SK-N-SH (cell line): ENCODE data around the gene MGRN1. TPM values are rescaled to one million over a fixed set of nuclear protein-coding genes. Genes with fewer than 3 reads are reported as not detected.

Source experiments
- CTCF ChIA-PET: fragments of 300-600, 350-600 bp; formaldehyde crosslinking; extraction: SDS; loops from one replicate; lab custom pipeline; 2021; lab: Yijun Ruan, JAX
- POLR2A ChIA-PET: fragments of 350-600 bp; sonication (Branson Sonifier 250); formaldehyde crosslinking; extraction: SDS; loops from one replicate; lab custom pipeline; 2020; ENCODE audit warnings: antibody characterized with exemption, inconsistent platforms; lab: Yijun Ruan, JAX
- DNase-seq: peaks from one replicate; pipeline ENCODE4 v3.0.0; 2012
- H2AFZ ChIP-seq: fragments of 200-600 bp; sonication (generic); 2 replicates; pipeline ENCODE4 v1.8.1; 2016; ENCODE audit warnings: antibody characterized with exemption, mild to moderate bottlenecking, low read depth
- H3F3A ChIP-seq: fragments of 200-600 bp; sonication (generic); replicated peaks from 2 replicates; pipeline ENCODE3; 2016; ENCODE audit warnings: antibody characterized with exemption, mild to moderate bottlenecking; ENCODE audit not compliant: insufficient read depth
- H3K27ac ChIP-seq, 2 experiments: fragments of 200-500 bp in 1 of 2; fragments of 200-600 bp in 1 of 2; sonication (Bioruptor generic) in 1 of 2; sonication (generic), shearing (Covaris generic) in 1 of 2; 2 replicates each; pipeline versions ENCODE4 v1.5.1 to v1.6.1; 2014 to 2016; ENCODE audit warnings: low read depth in 2 of 2, inconsistent platforms in 1 of 2, low read length in 1 of 2, mild to moderate bottlenecking in 1 of 2, mixed read lengths in 1 of 2
- H3K27me3 ChIP-seq: fragments of 200-600 bp; sonication (generic), shearing (Covaris generic); 2 replicates; pipeline ENCODE4 v1.6.1; 2016; ENCODE audit warnings: mixed run types; ENCODE audit not compliant: insufficient read depth
- H3K36me3 ChIP-seq, 2 experiments: fragments of 200-500 bp in 1 of 2; fragments of 200-600 bp in 1 of 2; sonication (Bioruptor generic) in 1 of 2; sonication (generic) in 1 of 2; replicated peaks in 1 of 2; 2 replicates each; pipeline versions ENCODE3 to v1.5.1; 2014 to 2016; ENCODE audit warnings: low read length in 1 of 2, mild to moderate bottlenecking in 1 of 2; ENCODE audit not compliant: insufficient read depth in 2 of 2, control insufficient read depth in 1 of 2
- H3K4me1 ChIP-seq, 2 experiments: fragments of 200-500 bp in 1 of 2; fragments of 200-600 bp in 1 of 2; sonication (Bioruptor generic) in 1 of 2; sonication (generic), shearing (Covaris generic) in 1 of 2; 2 replicates each; pipeline versions ENCODE4 v1.5.1 to v1.6.1; 2014 to 2016; ENCODE audit warnings: low read depth in 1 of 2, low read length in 1 of 2, mixed run types in 1 of 2; ENCODE audit not compliant: insufficient read depth in 2 of 2, control insufficient read depth in 1 of 2
- H3K4me2 ChIP-seq: fragments of 200-600 bp; sonication (generic), shearing (Covaris generic); 2 replicates; pipeline ENCODE4 v1.6.1; 2017; ENCODE audit warnings: mixed run types
- H3K4me3 ChIP-seq, 2 experiments: fragments of 200-500 bp in 1 of 2; fragments of 200-600 bp in 1 of 2; sonication (Bioruptor generic) in 1 of 2; sonication (generic), shearing (Covaris generic) in 1 of 2; 2 replicates each; pipeline versions ENCODE4 v1.5.1 to v1.8.1; 2014 to 2016; ENCODE audit warnings: low read depth in 2 of 2, inconsistent platforms in 1 of 2, low read length in 1 of 2, mild to moderate bottlenecking in 1 of 2, mixed read lengths in 1 of 2, moderate library complexity in 1 of 2
- H3K79me2 ChIP-seq: fragments of 200-600 bp; sonication (generic); 2 replicates; pipeline ENCODE4 v1.8.1; 2017; ENCODE audit warnings: mild to moderate bottlenecking; ENCODE audit not compliant: insufficient read depth
- H3K9ac ChIP-seq: fragments of 200-600 bp; sonication (generic); 2 replicates; pipeline ENCODE4 v1.6.1; 2017; ENCODE audit warnings: mixed run types
- H3K9me2 ChIP-seq: fragments of 200-600 bp; sonication (generic); 2 replicates; pipeline ENCODE4 v1.6.1; 2017; ENCODE audit warnings: mixed run types
- H3K9me3 ChIP-seq: fragments of 200-600 bp; sonication (generic); 2 replicates; pipeline ENCODE4 v1.6.1; 2017; ENCODE audit warnings: mixed run types, mild to moderate bottlenecking, moderate library complexity
- H4K20me1 ChIP-seq: fragments of 200-600 bp; sonication (generic); 2 replicates; pipeline ENCODE4 v1.6.1; 2017; ENCODE audit warnings: mild to moderate bottlenecking, mixed run types; ENCODE audit not compliant: insufficient read depth
- CHD2 ChIP-seq: fragments of 150-350 bp; IDR thresholded peaks from 2 replicates; pipeline ENCODE4 v1.6.1; 2018; ENCODE audit warnings: low read length; ENCODE audit not compliant: partially characterized antibody
- ELF1 ChIP-seq: IDR thresholded peaks from 2 replicates; pipeline ENCODE4 v1.4.0; 2012
- EP300 ChIP-seq, 2 experiments: IDR thresholded peaks; 2 replicates each; pipeline versions ENCODE4 v1.4.0 to v1.6.1; 2012; ENCODE audit warnings: borderline replicate concordance in 1 of 2, low read depth in 1 of 2, low read length in 1 of 2
- FOXM1 ChIP-seq: IDR thresholded peaks from 2 replicates; pipeline ENCODE4 v1.4.0; 2012; ENCODE audit warnings: low read depth, mild to moderate bottlenecking
- IRF3 ChIP-seq: fragments of 150-350 bp; IDR thresholded peaks from 2 replicates; pipeline ENCODE4 v1.6.1; 2016; ENCODE audit warnings: mild to moderate bottlenecking, low read depth, low read length
- JUND ChIP-seq: IDR thresholded peaks from 2 replicates; pipeline ENCODE4 v1.4.0; 2012
- MAX ChIP-seq: IDR thresholded peaks from 2 replicates; pipeline ENCODE4 v1.4.0; 2012; ENCODE audit warnings: low read depth
- NFIC ChIP-seq: IDR thresholded peaks from 2 replicates; pipeline ENCODE4 v1.4.0; 2012; ENCODE audit warnings: borderline replicate concordance
- NRF1 ChIP-seq: IDR thresholded peaks from 2 replicates; pipeline ENCODE4 v1.6.1; 2012; ENCODE audit warnings: low read depth, mild to moderate bottlenecking, low read length
- PBX3 ChIP-seq: IDR thresholded peaks from 2 replicates; pipeline ENCODE4; 2012
- RCOR1 ChIP-seq: fragments of 150-350 bp; IDR thresholded peaks from 2 replicates; pipeline ENCODE4 v1.6.1; 2017; ENCODE audit warnings: antibody characterized with exemption, low read length
- RFX5 ChIP-seq: IDR thresholded peaks from 2 replicates; pipeline ENCODE4 v1.6.1; 2012; ENCODE audit warnings: mild to moderate bottlenecking, improper control_type of control experiment, low read length
- RXRA ChIP-seq: IDR thresholded peaks from 2 replicates; pipeline ENCODE4 v1.4.0; 2012; ENCODE audit warnings: low read depth, mild to moderate bottlenecking, borderline replicate concordance
- SMC3 ChIP-seq: IDR thresholded peaks from 2 replicates; pipeline ENCODE4 v1.6.1; 2012; ENCODE audit warnings: low read depth, low read length, improper control_type of control experiment
- TCF12 ChIP-seq: IDR thresholded peaks from 2 replicates; pipeline ENCODE4 v1.4.0; 2012
- TEAD4 ChIP-seq: IDR thresholded peaks from 2 replicates; pipeline ENCODE4 v1.4.0; 2012; ENCODE audit warnings: mild to moderate bottlenecking, borderline replicate concordance; ENCODE audit not compliant: insufficient read depth
- YY1 ChIP-seq: IDR thresholded peaks from 2 replicates; pipeline ENCODE4 v1.4.0; 2012; ENCODE audit warnings: low read depth, mild to moderate bottlenecking
- WGBS: methylation state at CpG from one replicate; pipeline ENCODE4 v1.1.6; 2017; ENCODE audit warnings: low lambda C conversion rate; 5-methylcytosine and 5-hydroxymethylcytosine counted together
- polyA plus RNA-seq, 3 experiments: library from polyadenylated mRNA; depleted of rRNA; stranded (reverse); fragments of >200 nt; gene quantifications; 2 replicates each; pipeline ENCODE4 v1.2.3, GENCODE V29; 2012
- TF ChIP-seq, protein P1 (sequence below): fragments of 200-600 bp; sonication (generic); IDR thresholded peaks from 2 replicates; pipeline ENCODE4 v1.6.1; 2017; ENCODE audit warnings: antibody characterized with exemption, mild to moderate bottlenecking, moderate library complexity

Gene MGRN1
- polyA plus RNA-seq, 1 of the 3 experiments (the other 2 are of a cell fraction): 13.3 TPM

GRCh38 chr16:4597174-4597573, 27.5 kb upstream of the MGRN1 start:
- Histone ChIP-seq H3K9me3 (no peaks in the 10 kb centered on the region), H3F3A (no peaks in the 10 kb centered on the region), H3K9ac (no peak overlapping the region), H3K79me2 (no peaks in the 10 kb centered on the region), H3K27me3 (no peaks in the 10 kb centered on the region), H3K4me2 (no peak overlapping the region), H2AFZ (no peak overlapping the region), H4K20me1 (no peaks in the 10 kb centered on the region), H3K36me3 (no peaks in the 10 kb centered on the region), H3K9me2 (no peaks in the 10 kb centered on the region), H3K4me3 (no peak overlapping the region), H3K4me1 (peaks cover 0 to 2% of the 10 kb centered on the region in 2 experiments; a peak in 1 of 4 replicates), H3K27ac (no peak overlapping the region)
- 69% methylated on average over 4 of the region's 9 CpGs for WGBS
- TF ChIP-seq, protein P1, sequence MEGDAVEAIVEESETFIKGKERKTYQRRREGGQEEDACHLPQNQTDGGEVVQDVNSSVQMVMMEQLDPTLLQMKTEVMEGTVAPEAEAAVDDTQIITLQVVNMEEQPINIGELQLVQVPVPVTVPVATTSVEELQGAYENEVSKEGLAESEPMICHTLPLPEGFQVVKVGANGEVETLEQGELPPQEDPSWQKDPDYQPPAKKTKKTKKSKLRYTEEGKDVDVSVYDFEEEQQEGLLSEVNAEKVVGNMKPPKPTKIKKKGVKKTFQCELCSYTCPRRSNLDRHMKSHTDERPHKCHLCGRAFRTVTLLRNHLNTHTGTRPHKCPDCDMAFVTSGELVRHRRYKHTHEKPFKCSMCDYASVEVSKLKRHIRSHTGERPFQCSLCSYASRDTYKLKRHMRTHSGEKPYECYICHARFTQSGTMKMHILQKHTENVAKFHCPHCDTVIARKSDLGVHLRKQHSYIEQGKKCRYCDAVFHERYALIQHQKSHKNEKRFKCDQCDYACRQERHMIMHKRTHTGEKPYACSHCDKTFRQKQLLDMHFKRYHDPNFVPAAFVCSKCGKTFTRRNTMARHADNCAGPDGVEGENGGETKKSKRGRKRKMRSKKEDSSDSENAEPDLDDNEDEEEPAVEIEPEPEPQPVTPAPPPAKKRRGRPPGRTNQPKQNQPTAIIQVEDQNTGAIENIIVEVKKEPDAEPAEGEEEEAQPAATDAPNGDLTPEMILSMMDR: no peak
- TF ChIP-seq RXRA: no peak
- DNase-seq: peak; percentile 31
- CTCF ChIA-PET: interaction anchor here (1.1 kb wide), 1 partner anchor 17 kb away, joined by 4 read pairs; the partner anchor contains the start of gene UBALD1
- POLR2A ChIA-PET: interaction anchor here (0.9 kb wide), 1 partner anchor 80 kb away, joined by 3 read pairs; no protein-coding TSS in a partner anchor

DNA sequence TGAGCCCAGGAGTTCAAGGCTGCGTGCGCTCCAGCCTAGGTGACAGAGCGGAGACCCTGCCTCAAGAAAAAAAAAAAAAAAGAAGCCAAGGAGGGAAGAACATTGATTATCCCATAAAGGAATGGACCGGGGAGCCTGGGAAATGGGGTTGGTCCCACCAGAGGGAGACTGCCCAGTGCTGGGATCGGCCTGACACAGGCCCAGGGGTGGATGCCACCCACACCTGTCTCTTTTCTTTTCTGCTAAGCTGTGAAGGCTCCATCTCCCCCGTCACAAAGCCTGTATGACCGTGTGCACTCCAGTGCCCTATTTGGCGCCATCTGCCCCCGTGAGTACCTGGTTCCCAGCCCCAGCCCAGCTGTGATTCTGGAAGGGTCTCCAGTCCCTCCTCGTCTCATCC, 25.6 kb upstream of the MGRN1 start:
- H3F3A ChIP-seq: no peaks in the 10 kb centered on the region
- no peaks in the 10 kb centered on the region for H3K9me3 ChIP-seq
- H3K27ac ChIP-seq: no peak overlapping the region
- TF ChIP-seq TCF12: no peak
- no peak for TF ChIP-seq IRF3
- TF ChIP-seq PBX3: no peak
- TF ChIP-seq YY1: no peak
- TF ChIP-seq RFX5: no peak
- no peak for TF ChIP-seq EP300 (IDR thresholded peaks at IDR 0.05; ENCODE audit: borderline replicate concordance in 1 of 2, low read depth in 1 of 2, low read length in 1 of 2)
- no peak for TF ChIP-seq ELF1
- TF ChIP-seq RCOR1: no peak
- TF ChIP-seq NFIC: no peak
- no peak for TF ChIP-seq MAX
- no peak for TF ChIP-seq JUND
- no peak for TF ChIP-seq TEAD4
- TF ChIP-seq NRF1: no peak
- TF ChIP-seq CHD2: no peak
- no peak for TF ChIP-seq SMC3
- TF ChIP-seq FOXM1: no peak
- TF ChIP-seq, all 33 proteins: peak for 0
- no peaks in the 10 kb centered on the region for H3K36me3 ChIP-seq
- H3K4me2 ChIP-seq: no peak overlapping the region
- WGBS: 89% methylated on average over 9 of the region's 10 CpGs
- H4K20me1 ChIP-seq: no peaks in the 10 kb centered on the region
- ChIA-PET POLR2A (no interaction called here), CTCF (interaction anchor here (0.6 to 2.2 kb wide), 5 partner anchors 13 to 122 kb away, joined by 3 to 9 read pairs (median 3); partner anchors contain the start of gene MGRN1)
- no peaks in the 10 kb centered on the region for H3K9me2 ChIP-seq
- DNase-seq: peak; percentile 24
- H3K4me3 ChIP-seq: no peak overlapping the region
- H2AFZ ChIP-seq: no peak overlapping the region
- peaks cover 0 to 2% of the 10 kb centered on the region in 2 experiments; a peak in 1 of 4 replicates for H3K4me1 ChIP-seq
- H3K27me3 ChIP-seq: no peaks in the 10 kb centered on the region
- H3K79me2 ChIP-seq: no peaks in the 10 kb centered on the region
- no peak overlapping the region for H3K9ac ChIP-seq
